Cardiac septum (tissue), 1 donor: ENCODE results near the gene RGS9BP. TPM values are rescaled to one million over a fixed set of nuclear protein-coding genes. Genes with fewer than 3 reads are reported as not detected.

Experiments used
- total RNA-seq: library from RNA; stranded (reverse); fragmentation: NEBNext Ultra II Directional; extraction: Animal tissue kit (Norgen Biotek cat#: 25700); gene quantifications from one replicate; pipeline ENCODE4 v1.2.1, GENCODE V29; 2021
- donor health status: DM: no; HTN: no; CAD: no.

The RGS9BP gene
- total RNA-seq, 1 donor from 2014 or later: 1.5 TPM

Other genes starting within 250 kb of the RGS9BP start
- gene PDCD5, start 94.7 kb upstream of the RGS9BP start, total RNA-seq: 111 TPM
- 24.7 TPM for gene ANKRD27, start 668 bp upstream of the RGS9BP start, total RNA-seq
- 15.3 TPM for gene NUDT19, start 16.0 kb downstream of the RGS9BP start, total RNA-seq
- gene TDRD12, start 43.9 kb downstream of the RGS9BP start, total RNA-seq: 0.16 TPM
- not detected for gene SLC7A9, start 193.9 kb downstream of the RGS9BP start, total RNA-seq